Measurements from ENCODE around the gene FAAP20. TPM values are rescaled to one million over a fixed set of nuclear protein-coding genes. Genes with fewer than 3 reads are reported as not detected.

The FAAP20 gene
- total RNA-seq, 2 donors from 2014 or later = 19.8 to 23.6 TPM

- Histone ChIP-seq H3K36me3 (replicated peaks in 1 of 2; ENCODE audit: insufficient read depth in 1 of 2, low read depth in 2 of 2) (no peaks in the 10 kb centered on the region), H3K9me3 (no peaks in the 10 kb centered on the region), H3K4me1 (peaks cover 58% of the 10 kb centered on the region), H3K27ac (no peak overlapping the region), H3K4me3 (no peak overlapping the region), H3K27me3 (no peaks in the 10 kb centered on the region)
- 83 to 84% methylated on average over 8 to 13 of the region's 15 CpGs for WGBS, 2 donors
- intact Hi-C loops (cut with DNase I) = loop anchor here (5.0 kb wide), 1 partner anchor 114 kb away; no protein-coding TSS in a partner anchor
- DNase-seq (no peak), ATAC-seq (no peak)
- no peak for TF ChIP-seq CTCF (IDR thresholded peaks at IDR 0.05)
- no peak for TF ChIP-seq POLR2A (IDR thresholded peaks at IDR 0.05)
Measured at GRCh38 chr1:2202843-2203601, 8.4 kb upstream of the FAAP20 start.

GRCh38 chr1:2202008-2202575, 7.5 kb upstream of the FAAP20 start:
- Histone ChIP-seq H3K4me3 (no peak overlapping the region), H3K4me1 (peaks cover 48% of the 10 kb centered on the region), H3K36me3 (replicated peaks in 1 of 2; ENCODE audit: insufficient read depth in 1 of 2, low read depth in 2 of 2) (no peaks in the 10 kb centered on the region), H3K27me3 (no peaks in the 10 kb centered on the region), H3K9me3 (no peaks in the 10 kb centered on the region), H3K27ac (no peak overlapping the region)
- intact Hi-C loops (cut with DNase I) = loop anchor here (5.0 kb wide), 1 partner anchor 115 kb away; no protein-coding TSS in a partner anchor
- ATAC-seq (no peak), DNase-seq (no peak)
- TF ChIP-seq POLR2A (IDR thresholded peaks at IDR 0.05) (no peak), CTCF (IDR thresholded peaks at IDR 0.05) (no peak)
- 73 to 74% methylated on average over 8 to 9 of the region's 9 CpGs for WGBS, 2 donors

- 88 to 93% methylated on average over 9 to 14 of the region's 14 CpGs for WGBS, 2 donors
- TF ChIP-seq CTCF (IDR thresholded peaks at IDR 0.05) (no peak), POLR2A (IDR thresholded peaks at IDR 0.05) (no peak)
- ATAC-seq = no peak
- Histone ChIP-seq H3K4me1 (peaks cover 44% of the 10 kb centered on the region), H3K27me3 (no peaks in the 10 kb centered on the region), H3K36me3 (replicated peaks in 1 of 2; ENCODE audit: insufficient read depth in 1 of 2, low read depth in 2 of 2) (no peaks in the 10 kb centered on the region), H3K27ac (no peak overlapping the region), H3K4me3 (no peak overlapping the region), H3K9me3 (no peaks in the 10 kb centered on the region)
- no peak for DNase-seq
- intact Hi-C loops (cut with DNase I) = loop anchor here (5.0 kb wide), 1 partner anchor 116 kb away; no protein-coding TSS in a partner anchor
Measured at GRCh38 chr1:2201062-2201461, 6.5 kb upstream of the FAAP20 start.

- 75 to 82% methylated on average over 10 to 21 of the region's 21 CpGs for WGBS, 2 donors
- DNase-seq (no peak), ATAC-seq (no peak)
- TF ChIP-seq CTCF (IDR thresholded peaks at IDR 0.05) = no peak
- no peak for TF ChIP-seq POLR2A (IDR thresholded peaks at IDR 0.05)
- Histone ChIP-seq H3K4me1 (peaks cover 44% of the 10 kb centered on the region), H3K9me3 (no peaks in the 10 kb centered on the region), H3K36me3 (replicated peaks in 1 of 2; ENCODE audit: insufficient read depth in 1 of 2, low read depth in 2 of 2) (no peaks in the 10 kb centered on the region), H3K27ac (no peak overlapping the region), H3K4me3 (no peak overlapping the region), H3K27me3 (no peaks in the 10 kb centered on the region)
- intact Hi-C loops (cut with DNase I) = loop anchor here (5.0 kb wide), 1 partner anchor 117 kb away; no protein-coding TSS in a partner anchor
Measured at GRCh38 chr1:2200308-2200943, 5.9 kb upstream of the FAAP20 start.
